NCI-H146 (cell line): ENCODE results near the gene ZDHHC22.
"Not testable (repeated sequence)": the region's sequence is repeated elsewhere in the genome, so short reads cannot be mapped to it uniquely, and the experiment has no call there.

Experiments
- DNase-seq: peaks from one replicate; lab custom pipeline; 2025; lab: John Stamatoyannopoulos, UW

The ZDHHC22 gene

DNA sequence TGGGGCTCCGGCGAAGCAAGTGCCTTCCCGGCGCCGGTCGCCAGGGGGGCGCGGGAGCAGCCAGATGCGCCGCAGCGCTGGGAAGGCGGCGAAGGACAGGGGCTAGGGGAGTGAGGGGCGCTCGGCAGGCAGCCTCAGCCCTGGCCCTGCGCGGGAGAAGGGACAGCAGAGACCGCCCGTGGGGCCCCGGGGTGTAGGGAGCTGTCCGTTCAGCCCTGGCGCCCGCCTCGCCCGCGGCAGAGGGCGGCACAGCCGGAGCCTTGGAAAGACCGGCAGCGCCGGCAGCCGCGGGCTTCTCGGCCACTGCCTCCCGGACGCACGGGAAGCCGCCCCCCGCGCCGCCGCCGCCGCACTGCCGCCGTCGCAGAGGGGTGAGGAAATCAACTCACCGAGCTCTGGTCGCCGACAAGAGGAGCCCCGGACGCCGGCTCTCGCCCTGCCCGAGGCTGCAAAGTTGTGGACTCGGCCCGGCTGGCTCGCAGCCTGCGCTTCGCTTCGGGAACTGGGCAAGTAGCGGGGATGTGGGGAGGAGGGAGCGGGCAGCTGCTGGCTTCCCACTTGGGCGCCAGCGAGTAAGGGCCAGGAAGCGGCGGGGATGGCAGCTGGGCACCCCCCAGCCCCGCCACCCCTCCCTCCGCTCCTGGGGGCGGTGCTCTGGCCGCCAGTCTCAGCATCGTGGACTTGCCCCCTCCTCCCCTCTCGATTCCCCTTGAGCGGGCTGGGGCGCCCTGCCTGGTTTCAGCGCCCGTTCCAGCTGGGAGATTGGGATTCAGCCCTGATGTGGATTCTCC, at the start of gene ZDHHC22:
TSS of gene ZDHHC22 (minus strand) at position 578 of the 791 bp plus-strand sequence. CDS start 2,053 bp downstream, outside the sequence.
- DNase-seq = peak; percentile 56

DNA sequence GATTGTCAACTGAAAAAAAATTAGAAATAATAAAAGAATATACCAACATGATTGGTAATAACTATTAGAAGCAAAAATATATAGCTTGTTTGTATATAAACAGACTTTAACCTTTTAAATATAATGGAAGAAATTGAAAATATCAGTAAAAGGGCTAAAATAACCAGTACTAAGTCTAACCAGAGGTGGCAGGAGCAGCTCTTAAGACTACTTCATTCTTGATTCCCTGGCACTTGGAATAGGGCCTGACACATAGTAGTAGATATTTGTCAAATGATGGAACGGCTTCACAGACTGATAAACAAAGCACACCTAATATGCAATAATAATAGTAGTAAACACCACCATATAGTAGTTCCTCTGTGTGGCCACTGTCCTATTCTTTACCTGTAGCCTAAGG, 49.4 kb upstream of the ZDHHC22 start:
- no peak for DNase-seq

DNA sequence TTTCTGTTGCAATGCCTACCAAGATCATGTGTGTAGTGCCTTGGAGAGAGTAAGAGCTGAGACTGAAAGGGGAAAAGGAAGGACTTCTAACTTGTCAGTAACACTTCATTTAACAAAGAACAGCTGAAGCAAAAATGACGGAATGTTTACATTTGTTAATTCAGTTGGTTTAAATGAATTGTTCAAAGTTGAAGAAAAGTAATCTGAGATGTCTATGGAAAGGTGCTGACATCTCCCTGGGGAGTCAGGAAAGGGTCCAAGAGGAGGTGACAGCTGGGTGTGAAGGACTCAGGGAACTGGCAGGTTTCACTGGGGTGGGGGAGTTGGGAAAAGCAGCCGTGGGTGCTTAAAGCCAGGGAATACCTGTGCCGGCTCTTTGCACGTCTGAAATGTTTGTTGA, 47.9 kb upstream of the ZDHHC22 start:
- no peak for DNase-seq

DNA sequence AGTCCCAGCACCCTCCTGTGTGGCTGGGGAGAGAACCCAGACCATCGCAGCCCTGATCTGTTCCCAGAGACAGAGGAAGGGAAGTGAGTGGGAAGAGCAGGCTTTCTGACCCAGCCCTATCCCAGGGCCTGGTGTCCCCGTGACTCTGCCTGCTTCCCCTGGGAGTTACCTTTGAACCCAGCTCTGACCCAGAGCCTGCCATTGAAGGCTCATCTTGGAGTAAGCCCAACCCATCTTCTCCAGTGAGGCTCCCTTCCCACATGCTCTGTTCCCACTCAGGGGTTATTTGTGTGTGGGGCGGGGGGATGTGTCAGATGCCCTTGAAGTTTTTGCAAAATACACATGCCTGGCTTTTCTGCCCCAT, 46.0 kb upstream of the ZDHHC22 start:
- no peak for DNase-seq

DNA sequence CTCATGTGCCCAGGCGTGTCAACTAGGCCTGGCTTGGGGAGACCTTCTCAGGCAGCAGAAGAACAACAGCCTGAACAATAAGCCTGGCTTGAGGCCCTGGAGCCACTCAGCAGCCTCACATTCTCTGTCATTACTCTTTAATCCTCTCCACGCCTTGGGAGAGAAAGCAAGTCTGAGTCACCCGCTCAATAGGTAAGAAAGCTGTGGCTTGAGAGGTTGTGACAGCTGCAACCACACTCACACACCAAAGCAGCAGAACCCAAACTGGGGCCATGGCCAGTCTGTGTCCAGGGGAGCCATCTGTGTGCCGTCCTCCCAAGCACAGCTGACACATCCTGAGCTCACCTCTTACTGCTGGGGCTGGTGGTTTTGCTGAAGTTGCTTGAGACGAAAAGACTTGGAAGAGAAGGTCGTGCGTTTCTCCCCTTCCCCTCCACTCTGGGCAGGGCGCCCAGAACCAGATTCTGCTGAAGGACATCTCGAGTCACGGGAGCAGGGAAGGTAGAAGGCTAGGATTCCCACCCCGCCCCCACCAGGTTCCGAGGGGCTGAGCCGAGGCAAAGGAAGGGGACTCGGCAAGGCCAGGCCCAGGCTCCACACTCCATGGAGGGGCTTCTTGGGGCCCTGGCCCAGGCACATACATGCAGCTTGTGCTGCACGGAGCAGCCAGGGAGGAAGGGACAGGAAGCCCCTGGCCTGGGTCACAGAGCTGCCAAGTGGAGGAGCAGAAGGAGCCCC, 45.5 kb upstream of the ZDHHC22 start:
- no peak for DNase-seq

GRCh38 chr14:77185093-77185465, 43.5 kb upstream of the ZDHHC22 start:
- no peak for DNase-seq

DNA sequence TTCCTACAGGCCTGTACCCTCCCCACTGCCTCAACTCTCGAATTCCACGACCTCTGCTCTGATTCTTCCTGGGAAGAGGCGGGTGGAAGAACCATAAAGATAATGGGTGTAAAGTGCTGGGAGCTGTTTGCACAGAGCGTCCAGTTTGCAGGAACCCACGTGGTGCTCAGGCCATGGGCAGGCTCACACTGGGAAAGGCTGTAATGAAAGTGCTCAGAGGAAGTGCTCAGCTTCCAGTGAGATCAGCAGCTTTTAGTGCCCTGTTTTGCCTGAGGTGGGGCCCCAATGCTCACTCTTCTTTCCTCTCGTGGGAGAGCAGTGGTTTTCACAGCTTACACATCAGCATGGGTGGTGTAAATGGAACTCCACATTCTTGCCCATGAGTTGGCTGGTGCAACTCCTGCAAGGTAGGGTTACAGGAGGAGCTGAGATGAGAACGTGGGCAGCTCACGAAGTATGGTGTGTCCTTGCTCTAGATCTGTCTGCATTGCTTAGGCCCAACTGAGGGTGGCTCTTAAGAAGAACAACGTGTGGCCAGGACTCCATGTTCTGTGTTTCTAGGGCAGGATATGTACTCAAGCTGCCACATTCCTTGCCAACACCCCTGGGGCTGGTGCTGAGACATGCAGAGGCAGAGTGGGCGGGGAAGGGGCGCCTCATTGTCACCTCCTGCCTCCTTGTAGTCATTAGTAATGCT, 43.0 kb upstream of the ZDHHC22 start:
- DNase-seq = peak; percentile 46

- no peak for DNase-seq
Observed at GRCh38 chr14:77183896-77184295, 42.3 kb upstream of the ZDHHC22 start.

GRCh38 chr14:77181603-77182437, 40.2 kb upstream of the ZDHHC22 start, which contains the start of gene TMEM63C:
Gene TMEM63C (plus strand): TSS chr14:77181798. CDS start chr14:77218814, 37,016 bp downstream.
- peak; percentile 93 for DNase-seq

GRCh38 chr14:77180726-77181602, 39.4 kb upstream of the ZDHHC22 start:
- DNase-seq = no peak

- no peak for DNase-seq
Observed at GRCh38 chr14:77178656-77179055, 37.1 kb upstream of the ZDHHC22 start.

- peak; percentile 29 for DNase-seq
Observed at GRCh38 chr14:77177702-77178101, 36.1 kb upstream of the ZDHHC22 start.

DNA sequence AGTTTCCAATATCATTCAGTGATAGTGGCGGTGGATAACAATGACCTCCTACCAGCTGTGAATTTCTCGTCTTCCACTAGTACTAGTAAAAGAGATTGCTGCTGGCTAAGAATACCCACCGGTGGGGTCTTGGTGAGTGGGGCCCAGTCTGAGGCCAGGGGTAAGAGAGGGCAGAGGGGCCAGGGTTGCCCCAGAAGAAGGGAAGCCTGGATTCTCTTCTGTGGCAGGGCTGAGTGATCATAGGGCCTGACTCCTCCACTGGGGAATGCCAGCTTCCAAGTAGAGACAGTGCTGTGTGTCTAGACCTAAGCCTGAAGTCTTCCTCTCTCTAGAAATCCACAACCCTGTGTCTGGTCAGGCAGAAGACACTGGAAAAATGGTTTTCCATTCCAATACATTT, 34.3 kb upstream of the ZDHHC22 start:
- DNase-seq = no peak

GRCh38 chr14:77173911-77174617, 32.5 kb upstream of the ZDHHC22 start:
- not testable (repeated sequence) for DNase-seq

GRCh38 chr14:77172916-77173315, 31.3 kb upstream of the ZDHHC22 start:
- no peak for DNase-seq

DNA sequence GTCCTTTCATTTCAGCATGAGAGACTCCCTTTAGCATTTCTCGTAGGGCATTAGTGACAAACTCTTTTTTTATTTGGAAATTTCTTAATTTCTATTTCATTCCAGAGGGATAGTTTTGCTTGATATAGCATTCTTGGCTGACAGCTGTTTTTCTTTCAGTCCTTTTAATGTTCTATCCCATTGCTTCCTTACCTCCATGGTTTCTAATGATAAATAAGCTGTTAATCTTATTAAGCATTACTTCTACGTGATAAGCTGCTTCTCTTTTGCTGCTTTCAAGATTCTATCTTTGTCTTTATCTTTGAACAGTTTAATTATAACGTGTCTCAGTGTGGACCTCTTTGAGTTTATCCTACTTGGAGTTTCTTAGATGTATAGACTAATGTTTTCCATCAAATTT, 28.5 kb upstream of the ZDHHC22 start:
- no peak for DNase-seq

DNA sequence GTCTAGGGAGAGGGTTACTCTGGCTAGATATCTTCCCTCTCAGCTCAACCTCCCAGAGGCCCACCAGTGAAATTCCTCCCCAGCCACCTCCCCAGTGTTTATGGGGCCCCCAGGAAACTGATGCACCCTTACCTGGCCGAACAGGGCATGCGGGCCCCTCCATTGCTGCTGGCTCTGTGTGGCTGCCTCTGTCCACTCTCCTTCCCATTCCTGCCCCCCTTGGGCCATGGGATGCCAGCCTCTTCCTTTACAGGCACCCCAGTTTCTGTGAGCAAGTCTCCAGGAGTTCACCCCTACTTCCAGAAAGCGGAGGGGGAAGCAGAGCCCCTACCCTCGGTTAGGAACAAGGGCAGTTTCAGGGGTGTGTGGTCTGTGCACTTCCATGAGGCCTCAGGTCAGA, 19.4 kb upstream of the ZDHHC22 start:
- no peak for DNase-seq

DNA sequence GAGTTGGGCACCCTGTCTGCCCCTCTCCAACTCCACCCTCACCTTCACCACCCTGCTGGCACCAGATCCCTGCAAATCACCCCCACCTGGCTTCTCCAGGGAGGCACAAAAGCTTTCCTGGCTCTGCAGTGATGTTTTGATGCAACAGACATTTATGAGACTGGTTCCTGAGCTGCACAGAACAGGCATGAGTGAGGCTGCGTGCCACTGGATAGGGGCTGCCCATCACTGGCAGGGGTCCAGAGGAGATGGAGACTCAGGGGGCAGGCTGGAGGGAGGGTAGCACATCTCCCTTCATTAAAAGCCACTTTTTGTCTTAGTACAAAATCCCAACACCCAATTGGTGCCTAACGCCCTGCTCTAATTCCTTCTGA, 17.3 kb upstream of the ZDHHC22 start:
- DNase-seq = no peak

DNA sequence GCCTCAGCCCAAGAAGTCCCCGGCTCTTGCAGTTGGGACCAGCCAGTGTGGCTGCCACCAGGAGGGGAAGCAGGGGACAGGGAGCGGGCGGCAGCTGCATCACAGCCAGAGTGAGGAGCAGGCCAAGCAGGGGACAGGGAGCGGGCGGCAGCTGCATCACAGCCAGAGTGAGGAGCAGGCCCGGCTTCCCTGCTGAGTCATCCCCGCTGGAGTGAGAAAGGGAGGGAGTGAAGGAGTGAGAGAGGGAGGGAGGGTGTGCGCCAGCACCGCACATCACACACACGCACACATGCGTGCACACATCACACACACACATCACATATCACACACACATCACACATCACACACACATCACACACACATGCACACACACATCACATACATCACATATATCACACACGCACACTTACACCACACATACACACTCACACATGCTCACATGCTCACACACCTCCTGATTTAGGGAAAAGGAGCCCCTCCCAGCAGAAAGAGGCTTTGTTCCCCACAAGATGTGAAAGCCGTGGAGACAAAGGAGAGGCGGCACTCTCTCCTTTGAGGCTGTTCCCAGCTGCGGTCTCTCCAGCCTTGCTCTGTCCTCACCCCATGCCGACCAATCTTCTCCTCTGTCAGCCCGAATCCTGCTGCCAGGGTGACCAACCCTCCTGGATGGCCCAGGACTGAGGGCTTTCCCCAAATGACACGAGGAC, 16.7 kb upstream of the ZDHHC22 start:
- DNase-seq = peak; percentile 80

GRCh38 chr14:77157740-77158139, 16.1 kb upstream of the ZDHHC22 start:
- peak; percentile 40 for DNase-seq
